Central memory CD4-positive, alpha-beta T cell (primary cell): ENCODE results near the gene LDLRAD4.

Experiments
- DNase-seq: peaks from one replicate; pipeline ENCODE4 v3.0.0; 2022

The LDLRAD4 gene

GRCh38 chr18:13452871-13453680 lies 234.5 kb downstream of the LDLRAD4 start:
- DNase-seq = no peak

GRCh38 chr18:13453714-13454113 lies 235.2 kb downstream of the LDLRAD4 start:
- DNase-seq = no peak

- DNase-seq = no peak
Observed at GRCh38 chr18:13454363-13455150, 236.0 kb downstream of the LDLRAD4 start.

- no peak for DNase-seq
Observed at GRCh38 chr18:13455471-13455870, 236.9 kb downstream of the LDLRAD4 start.

- DNase-seq = peak; percentile 29
Observed at GRCh38 chr18:13455960-13456481, 237.5 kb downstream of the LDLRAD4 start.

- no peak for DNase-seq
Observed at GRCh38 chr18:13456736-13457271, 238.2 kb downstream of the LDLRAD4 start.

GRCh38 chr18:13457327-13457726 lies 238.8 kb downstream of the LDLRAD4 start:
- DNase-seq = no peak

GRCh38 chr18:13460946-13461345 lies 242.4 kb downstream of the LDLRAD4 start:
- DNase-seq = no peak

GRCh38 chr18:13461469-13461868 lies 242.9 kb downstream of the LDLRAD4 start:
- no peak for DNase-seq

- no peak for DNase-seq
Observed at GRCh38 chr18:13461936-13462335, 243.4 kb downstream of the LDLRAD4 start.

GRCh38 chr18:13462686-13463085 lies 244.1 kb downstream of the LDLRAD4 start:
- DNase-seq = no peak

- DNase-seq = no peak
Observed at GRCh38 chr18:13463526-13464210, 245.1 kb downstream of the LDLRAD4 start.

- DNase-seq = peak; percentile 73
Observed at GRCh38 chr18:13464432-13465123, 246.0 kb downstream of the LDLRAD4 start.

- no peak for DNase-seq
Observed at GRCh38 chr18:13465124-13465446, 246.5 kb downstream of the LDLRAD4 start.

GRCh38 chr18:13465476-13465875 lies 246.9 kb downstream of the LDLRAD4 start:
- no peak for DNase-seq

- DNase-seq = no peak
Observed at GRCh38 chr18:13470516-13471197, 252.1 kb downstream of the LDLRAD4 start.

GRCh38 chr18:13471198-13471845 lies 252.8 kb downstream of the LDLRAD4 start:
- DNase-seq = no peak

GRCh38 chr18:13471971-13472628 lies 253.5 kb downstream of the LDLRAD4 start:
- DNase-seq = no peak

GRCh38 chr18:13473751-13474150 lies 255.2 kb downstream of the LDLRAD4 start:
- no peak for DNase-seq

- no peak for DNase-seq
Observed at GRCh38 chr18:13474336-13474735, 255.8 kb downstream of the LDLRAD4 start.
